Measurements from ENCODE around the gene DCLK1.

DCLK1 gene

DNA sequence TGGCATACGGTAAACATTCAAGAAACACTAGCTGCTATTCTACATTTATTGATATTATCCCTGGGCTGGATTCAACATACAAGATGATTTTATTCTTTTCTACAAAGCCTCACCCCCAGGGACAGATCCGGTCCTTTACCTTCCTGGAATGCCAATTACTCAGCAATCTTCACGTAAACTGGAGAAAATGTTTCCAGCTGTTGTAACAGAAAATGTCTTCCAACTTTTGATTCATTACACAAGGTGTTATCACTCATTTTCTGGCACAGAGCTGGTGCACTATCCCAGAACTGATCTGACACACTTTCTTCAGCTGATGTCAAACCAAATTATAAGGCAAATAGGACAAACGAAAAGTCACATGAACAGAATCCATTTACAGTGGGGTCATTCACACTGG, 33.1 kb downstream of the DCLK1 start:
- Histone ChIP-seq H3K79me2 (ENCODE audit: insufficient read depth, low read depth) (no peaks in the 10 kb centered on the region), H3K9ac (no peak overlapping the region), H2AFZ (ENCODE audit: low read depth) (no peak overlapping the region), H3K36me3 (ENCODE audit: insufficient read depth) (no peaks in the 10 kb centered on the region), H3K4me2 (no peak overlapping the region), H3K27ac (no peak overlapping the region), H3K27me3 (ENCODE audit: insufficient read depth, low read depth) (no peaks in the 10 kb centered on the region), H3K4me3 (IDR thresholded peaks at IDR 0.05; ENCODE audit: insufficient read depth, low read depth, low read length) (no peak overlapping the region), H3K4me1 (ENCODE audit: low read depth, poor library complexity, severe bottlenecking) (no peaks in the 10 kb centered on the region), H4K20me1 (ENCODE audit: insufficient read depth) (no peaks in the 10 kb centered on the region)
- TF ChIP-seq, protein P1, sequence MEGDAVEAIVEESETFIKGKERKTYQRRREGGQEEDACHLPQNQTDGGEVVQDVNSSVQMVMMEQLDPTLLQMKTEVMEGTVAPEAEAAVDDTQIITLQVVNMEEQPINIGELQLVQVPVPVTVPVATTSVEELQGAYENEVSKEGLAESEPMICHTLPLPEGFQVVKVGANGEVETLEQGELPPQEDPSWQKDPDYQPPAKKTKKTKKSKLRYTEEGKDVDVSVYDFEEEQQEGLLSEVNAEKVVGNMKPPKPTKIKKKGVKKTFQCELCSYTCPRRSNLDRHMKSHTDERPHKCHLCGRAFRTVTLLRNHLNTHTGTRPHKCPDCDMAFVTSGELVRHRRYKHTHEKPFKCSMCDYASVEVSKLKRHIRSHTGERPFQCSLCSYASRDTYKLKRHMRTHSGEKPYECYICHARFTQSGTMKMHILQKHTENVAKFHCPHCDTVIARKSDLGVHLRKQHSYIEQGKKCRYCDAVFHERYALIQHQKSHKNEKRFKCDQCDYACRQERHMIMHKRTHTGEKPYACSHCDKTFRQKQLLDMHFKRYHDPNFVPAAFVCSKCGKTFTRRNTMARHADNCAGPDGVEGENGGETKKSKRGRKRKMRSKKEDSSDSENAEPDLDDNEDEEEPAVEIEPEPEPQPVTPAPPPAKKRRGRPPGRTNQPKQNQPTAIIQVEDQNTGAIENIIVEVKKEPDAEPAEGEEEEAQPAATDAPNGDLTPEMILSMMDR (conservative IDR thresholded peaks at IDR 0.05; ENCODE audit: low read depth, low read length), result no peak

DNA sequence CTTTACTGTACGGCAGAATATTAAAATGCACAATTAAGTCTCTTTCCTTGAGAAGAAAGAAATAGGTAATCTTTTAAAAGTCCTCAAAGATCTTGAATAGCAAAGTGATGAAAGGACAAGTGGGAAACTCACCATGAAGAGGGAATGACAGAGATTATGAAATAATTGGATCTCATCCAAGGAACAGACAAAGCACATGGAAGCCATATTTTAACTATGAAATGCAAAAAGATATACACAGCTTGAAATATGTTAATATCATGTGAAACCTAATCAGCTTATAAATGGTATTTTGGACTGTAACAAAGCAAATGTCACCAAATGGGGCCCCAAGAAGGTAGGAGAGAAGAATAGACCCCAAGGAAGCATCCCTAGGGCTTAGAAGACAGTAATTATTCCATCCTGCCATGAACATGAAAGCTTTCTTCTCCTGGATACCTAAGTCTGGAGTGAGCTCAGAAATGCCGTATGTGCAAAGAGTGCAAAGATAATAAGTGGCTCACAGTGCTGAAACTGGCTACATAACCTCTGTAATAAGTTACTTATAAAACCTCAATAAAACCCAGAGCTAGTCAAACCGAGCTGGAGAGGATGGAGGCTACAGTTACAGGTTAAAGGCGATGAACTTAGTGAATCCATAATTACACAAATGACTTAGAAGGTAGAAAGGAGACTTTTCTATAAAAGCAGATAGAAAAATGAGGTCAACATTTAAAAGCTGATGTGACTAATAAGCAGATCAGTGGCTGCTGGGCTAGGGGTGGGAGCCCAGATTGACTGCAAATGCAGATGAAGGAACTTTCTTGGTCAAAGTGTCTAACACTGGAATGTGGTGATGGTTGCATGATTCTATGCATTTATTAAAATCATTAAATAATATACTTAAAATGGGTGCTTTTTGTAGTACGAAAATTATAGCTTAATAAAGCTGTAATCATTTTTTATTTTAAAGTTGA, 34.4 kb downstream of the DCLK1 start:
- Histone ChIP-seq H2AFZ (ENCODE audit: low read depth) (no peak overlapping the region), H4K20me1 (ENCODE audit: insufficient read depth) (no peaks in the 10 kb centered on the region), H3K79me2 (ENCODE audit: insufficient read depth, low read depth) (no peaks in the 10 kb centered on the region), H3K4me3 (IDR thresholded peaks at IDR 0.05; ENCODE audit: insufficient read depth, low read depth, low read length) (no peak overlapping the region), H3K27ac (no peak overlapping the region), H3K4me2 (no peak overlapping the region), H3K27me3 (ENCODE audit: insufficient read depth, low read depth) (no peaks in the 10 kb centered on the region), H3K36me3 (ENCODE audit: insufficient read depth) (no peaks in the 10 kb centered on the region), H3K9ac (no peak overlapping the region), H3K4me1 (ENCODE audit: low read depth, poor library complexity, severe bottlenecking) (no peaks in the 10 kb centered on the region)
- TF ChIP-seq, protein P1 (conservative IDR thresholded peaks at IDR 0.05; ENCODE audit: low read depth, low read length), result no peak

- H3K4me3 ChIP-seq (IDR thresholded peaks at IDR 0.05; ENCODE audit: insufficient read depth, low read depth, low read length), result no peak overlapping the region
- no peak overlapping the region for H3K9ac ChIP-seq
- TF ChIP-seq, protein P1 (conservative IDR thresholded peaks at IDR 0.05; ENCODE audit: low read depth, low read length), result no peak
- no peaks in the 10 kb centered on the region for H4K20me1 ChIP-seq (ENCODE audit: insufficient read depth)
- H2AFZ ChIP-seq (ENCODE audit: low read depth), result no peak overlapping the region
- H3K27ac ChIP-seq, result no peak overlapping the region
- no peak overlapping the region for H3K4me2 ChIP-seq
- no peaks in the 10 kb centered on the region for H3K79me2 ChIP-seq (ENCODE audit: insufficient read depth, low read depth)
- H3K27me3 ChIP-seq (ENCODE audit: insufficient read depth, low read depth), result no peaks in the 10 kb centered on the region
- H3K36me3 ChIP-seq (ENCODE audit: insufficient read depth), result no peaks in the 10 kb centered on the region
- H3K4me1 ChIP-seq (ENCODE audit: low read depth, poor library complexity, severe bottlenecking), result no peaks in the 10 kb centered on the region
These were observed 36.7 kb downstream of the DCLK1 start for GRCh38 chr13:36094478-36094877.

DNA sequence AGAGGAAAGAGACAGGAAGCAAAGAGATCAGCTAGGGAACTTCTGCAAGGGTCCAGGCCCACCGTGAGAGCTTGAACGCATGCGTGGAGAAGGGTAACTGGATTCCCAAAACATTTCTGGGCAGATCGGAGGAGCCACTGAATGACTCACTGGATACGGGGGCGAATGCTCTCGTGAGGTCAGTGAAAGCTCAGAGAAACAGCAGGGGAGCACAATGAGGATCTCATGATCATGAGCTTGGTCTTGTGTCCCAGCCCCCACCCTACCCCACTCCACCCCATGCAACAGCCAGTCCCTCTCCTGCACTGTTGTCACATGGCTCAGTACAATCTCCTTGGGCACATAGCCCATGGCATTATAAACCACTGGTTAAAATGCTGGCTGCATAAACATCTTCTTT, 40.6 kb downstream of the DCLK1 start:
- Histone ChIP-seq H3K36me3 (ENCODE audit: insufficient read depth) (no peaks in the 10 kb centered on the region), H3K4me2 (no peak overlapping the region), H4K20me1 (ENCODE audit: insufficient read depth) (no peaks in the 10 kb centered on the region), H3K79me2 (ENCODE audit: insufficient read depth, low read depth) (no peaks in the 10 kb centered on the region), H3K27me3 (ENCODE audit: insufficient read depth, low read depth) (no peaks in the 10 kb centered on the region), H3K9ac (no peak overlapping the region), H3K4me3 (IDR thresholded peaks at IDR 0.05; ENCODE audit: insufficient read depth, low read depth, low read length) (no peak overlapping the region), H3K4me1 (ENCODE audit: low read depth, poor library complexity, severe bottlenecking) (no peaks in the 10 kb centered on the region), H2AFZ (ENCODE audit: low read depth) (no peak overlapping the region), H3K27ac (no peak overlapping the region)
- TF ChIP-seq, protein P1 (conservative IDR thresholded peaks at IDR 0.05; ENCODE audit: low read depth, low read length), result no peak
